Measurements from ENCODE around the gene PARD6B. TPM values are rescaled to one million over a fixed set of nuclear protein-coding genes. Genes with fewer than 3 reads are reported as not detected.

PARD6B gene
- total RNA-seq, 1 experiment from 2014 or later = 6.2 TPM

- no peak for DNase-seq (ENCODE audit: low read depth)
Measured at GRCh38 chr20:50723672-50724071, 7.7 kb upstream of the PARD6B start.

- DNase-seq (ENCODE audit: low read depth) = peak; percentile 45
Measured at GRCh38 chr20:50724112-50724725, 7.2 kb upstream of the PARD6B start.

GRCh38 chr20:50724851-50725723 is 6.3 kb upstream of the PARD6B start:
- DNase-seq (ENCODE audit: low read depth) = peak; percentile 100

GRCh38 chr20:50725724-50726005 is 5.7 kb upstream of the PARD6B start:
- DNase-seq (ENCODE audit: low read depth) = no peak

GRCh38 chr20:50726955-50727791 is 4.2 kb upstream of the PARD6B start:
- no peak for DNase-seq (ENCODE audit: low read depth)

GRCh38 chr20:50727792-50728485 is 3.4 kb upstream of the PARD6B start:
- no peak for DNase-seq (ENCODE audit: low read depth)

- no peak for DNase-seq (ENCODE audit: low read depth)
Measured at GRCh38 chr20:50728486-50728980, 2.8 kb upstream of the PARD6B start.

- DNase-seq (ENCODE audit: low read depth) = no peak
Measured at GRCh38 chr20:50728981-50729874, 2.2 kb upstream of the PARD6B start.

GRCh38 chr20:50729901-50730764 is 1.2 kb upstream of the PARD6B start:
- DNase-seq (ENCODE audit: low read depth) = peak; percentile 64

GRCh38 chr20:50730765-50731054 is 670 bp upstream of the PARD6B start:
- DNase-seq (ENCODE audit: low read depth) = no peak

GRCh38 chr20:50731930-50732690 is 730 bp downstream of the PARD6B start:
- DNase-seq (ENCODE audit: low read depth) = no peak

- DNase-seq (ENCODE audit: low read depth) = no peak
Measured at GRCh38 chr20:50733644-50734349, 2.4 kb downstream of the PARD6B start.

- no peak for DNase-seq (ENCODE audit: low read depth)
Measured at GRCh38 chr20:50734730-50735679, 3.6 kb downstream of the PARD6B start.

GRCh38 chr20:50735813-50736212 is 4.4 kb downstream of the PARD6B start:
- no peak for DNase-seq (ENCODE audit: low read depth)

GRCh38 chr20:50737352-50737751 is 6.0 kb downstream of the PARD6B start:
- no peak for DNase-seq (ENCODE audit: low read depth)

- no peak for DNase-seq (ENCODE audit: low read depth)
Measured at GRCh38 chr20:50743087-50743486, 11.7 kb downstream of the PARD6B start.

GRCh38 chr20:50744143-50744792 is 12.9 kb downstream of the PARD6B start:
- DNase-seq (ENCODE audit: low read depth) = peak; percentile 99

All from RPMI7951 (cell line).